ENCODE measurements around the gene PHF2. TPM values are rescaled to one million over a fixed set of nuclear protein-coding genes. Genes with fewer than 3 reads are reported as not detected.

Gene PHF2
- total and polyA plus RNA-seq, 10 donors = 11.2 to 46.2 (median 31.0) TPM

DNA sequence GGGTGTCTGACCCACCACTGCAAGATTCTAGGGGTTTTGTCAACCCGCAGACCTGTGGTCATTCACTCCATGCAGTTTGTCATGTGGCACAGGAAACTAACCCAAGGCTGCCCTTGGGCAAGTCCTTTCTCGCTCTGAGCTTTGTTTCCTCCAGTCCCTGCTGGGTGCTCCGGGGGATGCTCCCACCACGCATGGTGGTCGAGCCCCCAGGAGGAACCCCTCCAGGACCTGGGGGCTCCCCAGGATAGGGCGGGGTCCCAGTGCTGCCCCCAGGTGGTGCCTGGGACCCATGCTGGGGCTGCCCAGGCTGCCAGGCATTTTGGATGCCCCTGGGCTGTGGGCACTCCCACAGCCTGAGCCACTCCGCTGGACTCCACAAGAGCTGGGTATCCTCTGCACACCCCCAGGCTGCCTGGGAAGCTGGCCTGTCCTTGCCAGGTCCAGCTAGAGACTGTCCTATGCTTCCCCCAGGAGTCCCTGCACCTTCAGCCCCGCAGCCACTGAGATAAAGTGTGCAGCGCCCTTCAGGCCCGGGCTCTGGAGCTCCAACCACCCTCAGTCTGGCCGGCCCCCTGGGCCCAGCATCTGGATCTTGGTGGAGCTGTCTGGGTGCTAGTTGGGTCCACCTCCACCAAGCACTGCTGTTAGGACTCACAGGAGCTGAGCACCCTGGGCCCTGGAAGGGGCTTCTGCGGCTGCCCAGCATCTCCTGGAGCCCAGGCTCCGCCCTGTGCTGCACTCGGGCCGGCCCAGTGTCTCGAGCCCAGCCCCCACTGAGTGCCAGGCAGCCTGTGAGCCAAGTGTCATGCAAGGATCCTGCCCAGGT is 104.3 kb downstream of the PHF2 start:
- no peaks in the 10 kb centered on the region for H3K9me3 ChIP-seq
- 64 to 82% (median 76%) methylated on average over 6 to 16 of the region's 16 CpGs for WGBS, 5 donors
- H3K4me1 ChIP-seq = peaks cover 0 to 20% (median 2%) of the 10 kb centered on the region in 6 donors
- TF ChIP-seq POLR2A (IDR thresholded peaks at IDR 0.05) (no peak), CTCF (IDR thresholded peaks at IDR 0.05 in 8 of 11, conservative IDR thresholded peaks at IDR 0.05 in 3 of 11) (peak in 1 of 11 experiments; percentile 9)
- peaks cover 0 to 40% (median 28%) of the 10 kb centered on the region in 6 donors for H3K36me3 ChIP-seq
- H3K4me3 ChIP-seq = no peak overlapping the region
- intact Hi-C loops (cut with DNase I; ENCODE audit: low total_unique reads) = loop anchor here (5.0 kb wide), 1 partner anchor 282 kb away; no protein-coding TSS in a partner anchor
- H3K27me3 ChIP-seq (replicated peaks in 1 of 7) = peaks cover 0 to 4% (median 0%) of the 10 kb centered on the region in 7 donors
- peak; percentile 59 for DNase-seq
- no peak overlapping the region for H3K27ac ChIP-seq

DNA sequence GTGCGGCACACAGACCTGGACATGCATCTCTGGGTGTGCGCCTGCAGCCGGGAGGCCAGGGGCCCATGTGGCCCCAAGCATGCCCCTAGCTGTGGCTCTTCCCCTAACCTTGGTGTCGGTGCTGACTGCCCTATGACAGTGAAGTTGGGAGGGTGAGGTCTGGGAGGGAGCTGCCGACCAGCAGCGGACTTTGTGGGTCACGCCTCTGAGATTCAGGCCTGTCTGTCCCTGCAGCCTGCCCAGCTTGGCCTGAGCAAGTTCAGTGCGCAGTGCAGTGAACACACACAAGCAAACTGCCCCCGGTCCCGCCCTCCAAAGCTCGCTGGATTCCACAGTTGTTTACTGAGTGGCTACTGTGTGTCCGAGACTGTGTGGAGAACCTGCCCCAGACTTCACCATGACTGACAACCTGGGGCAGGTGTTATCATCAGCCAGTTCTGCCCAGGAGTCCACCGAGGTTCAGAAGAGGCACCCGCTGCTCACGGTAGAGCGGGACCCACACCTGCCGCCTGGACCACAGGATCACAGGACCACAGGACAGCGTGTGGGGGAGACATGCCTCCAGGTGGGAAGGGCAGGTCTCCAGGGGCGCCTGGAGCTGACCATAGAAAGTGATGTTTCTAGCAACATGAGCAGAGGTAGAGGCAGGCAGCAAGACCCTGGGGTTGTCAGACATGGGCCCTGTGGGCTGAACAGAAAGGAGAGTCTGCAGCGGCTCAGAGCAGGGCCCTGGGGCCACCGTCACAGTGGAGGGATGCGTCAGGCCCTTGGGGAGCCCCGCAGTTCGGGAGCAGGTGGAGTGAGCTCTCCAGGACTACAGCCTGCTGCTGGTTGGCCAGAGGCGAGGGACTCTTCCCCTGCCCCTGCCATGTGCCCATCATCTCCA is 105.1 kb downstream of the PHF2 start:
- peak; percentile 72 for DNase-seq
- intact Hi-C loops (cut with DNase I; ENCODE audit: low total_unique reads) = loop anchor here (5.0 kb wide), 1 partner anchor 281 kb away; no protein-coding TSS in a partner anchor
- Histone ChIP-seq H3K27me3 (replicated peaks in 1 of 7) (peaks cover 0 to 5% (median 0%) of the 10 kb centered on the region in 7 donors), H3K9me3 (no peaks in the 10 kb centered on the region), H3K4me1 (peaks cover 0 to 20% (median 2%) of the 10 kb centered on the region in 6 donors), H3K4me3 (no peak overlapping the region), H3K36me3 (peaks cover 0 to 32% (median 20%) of the 10 kb centered on the region in 6 donors), H3K27ac (no peak overlapping the region)
- no peak for TF ChIP-seq CTCF (IDR thresholded peaks at IDR 0.05 in 8 of 11, conservative IDR thresholded peaks at IDR 0.05 in 3 of 11)
- TF ChIP-seq POLR2A (IDR thresholded peaks at IDR 0.05) = no peak
- no peak for TF ChIP-seq POLR2AphosphoS5 (IDR thresholded peaks at IDR 0.05)
- WGBS, 5 donors = 73 to 82% (median 78%) methylated on average over 12 to 25 of the region's 25 CpGs

DNA sequence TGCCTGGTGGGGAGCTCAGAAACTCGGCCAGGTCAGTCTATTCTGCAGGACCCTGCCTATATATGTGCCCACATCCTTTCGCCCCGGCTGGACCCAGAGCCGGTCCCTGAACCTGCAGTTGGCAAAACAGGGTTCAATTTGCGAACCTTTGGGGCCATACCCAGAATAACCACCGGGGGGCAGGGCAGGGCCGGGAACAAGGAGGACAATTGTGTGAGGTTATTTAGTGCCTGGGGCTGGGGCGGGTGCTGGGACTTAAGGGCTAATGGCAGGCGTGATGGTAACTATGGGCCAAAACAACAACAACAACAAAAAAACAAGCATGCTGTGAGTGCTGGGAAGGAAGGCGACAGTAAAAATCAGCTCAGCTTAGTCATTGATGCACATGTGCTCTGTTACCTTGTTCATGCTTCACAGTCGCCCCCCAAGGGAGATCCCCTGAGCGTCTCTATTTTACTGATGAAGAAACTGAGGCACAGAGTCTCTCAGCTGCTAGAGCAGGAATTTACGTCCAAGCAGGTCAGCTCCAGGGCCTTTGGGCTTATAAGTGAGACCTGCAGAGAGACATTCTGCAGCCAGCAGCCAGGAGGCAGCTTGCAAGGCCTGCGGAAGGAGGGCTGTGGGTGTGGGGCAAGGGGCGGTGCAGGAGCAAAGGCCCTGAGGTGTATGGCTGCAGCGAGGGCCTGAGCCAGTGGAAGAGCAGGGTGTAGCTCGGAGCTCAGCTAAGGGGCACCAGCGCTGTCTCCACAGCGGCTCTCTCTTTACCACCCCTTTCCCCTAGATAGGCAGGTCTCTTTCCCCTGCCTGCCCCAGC is 106.0 kb downstream of the PHF2 start:
- DNase-seq = peak; percentile 81
- Histone ChIP-seq H3K36me3 (peaks cover 0 to 23% (median 11%) of the 10 kb centered on the region in 6 donors), H3K4me3 (no peak overlapping the region), H3K4me1 (peaks cover 0 to 20% (median 2%) of the 10 kb centered on the region in 6 donors), H3K27me3 (replicated peaks in 1 of 7) (peaks cover 0 to 10% (median 0%) of the 10 kb centered on the region in 7 donors), H3K9me3 (peaks cover 0 to 2% (median 0%) of the 10 kb centered on the region in 8 donors), H3K27ac (no peak overlapping the region)
- intact Hi-C loops (cut with DNase I; ENCODE audit: low total_unique reads) = loop anchor here (5.0 kb wide), 1 partner anchor 280 kb away; no protein-coding TSS in a partner anchor
- 44 to 53% (median 47%) methylated on average over 19 of the region's 19 CpGs for WGBS, 5 donors
- TF ChIP-seq CTCF (IDR thresholded peaks at IDR 0.05 in 8 of 11, conservative IDR thresholded peaks at IDR 0.05 in 3 of 11) = peak; percentile 43 to 85 (median 75)
- TF ChIP-seq POLR2AphosphoS5 (IDR thresholded peaks at IDR 0.05) = no peak
- TF ChIP-seq POLR2A (IDR thresholded peaks at IDR 0.05) = no peak

Data from spleen (tissue), 11 donors.